IPS-18a (cell line): Measurements from ENCODE around the gene SV2C.
"Not testable (repeated sequence)": the region's sequence is repeated elsewhere in the genome, so short reads cannot be mapped to it uniquely, and the experiment has no call there.

Source experiments
- H3K27ac ChIP-seq: one replicate; pipeline ENCODE4 v1.5.1; 2013; ENCODE audit warnings: low read length
- H3K27me3 ChIP-seq: one replicate; pipeline ENCODE4 v1.6.1; 2013; ENCODE audit warnings: mild to moderate bottlenecking, low read length; ENCODE audit not compliant: control insufficient read depth, insufficient read depth
- H3K36me3 ChIP-seq: one replicate; pipeline ENCODE4 v1.6.1; 2013; ENCODE audit warnings: low read depth, low read length; ENCODE audit not compliant: control insufficient read depth
- H3K4me1 ChIP-seq: one replicate; pipeline ENCODE4 v1.6.1; 2013; ENCODE audit warnings: low read depth, low read length; ENCODE audit not compliant: control insufficient read depth
- H3K4me3 ChIP-seq: one replicate; pipeline ENCODE4 v1.5.1; 2013; ENCODE audit warnings: low read length
- H3K9ac ChIP-seq: one replicate; pipeline ENCODE4 v1.6.1; 2013; ENCODE audit warnings: mild to moderate bottlenecking, low read length, moderate library complexity
- H3K9me3 ChIP-seq: one replicate; pipeline ENCODE4 v1.6.1; 2013; ENCODE audit warnings: low read depth, low read length; ENCODE audit not compliant: control insufficient read depth

Gene SV2C

GRCh38 chr5:76082772-76083554, at the start of gene SV2C:
TSS of gene SV2C (plus strand) at chr5:76083383. CDS start at chr5:76131751, 48,368 bp downstream.
- H3K9me3 ChIP-seq = no peaks in the 10 kb centered on the region
- no peaks in the 10 kb centered on the region for H3K36me3 ChIP-seq
- peak within 1 kb of the TSS; percentile 70 for H3K4me3 ChIP-seq
- peaks cover 92% of the 10 kb centered on the region for H3K27me3 ChIP-seq
- H3K27ac ChIP-seq = no peak within 1 kb of the TSS
- H3K4me1 ChIP-seq = peaks cover 22% of the 10 kb centered on the region
- H3K9ac ChIP-seq = no peak within 1 kb of the TSS

GRCh38 chr5:76037736-76038151, 45.4 kb upstream of the SV2C start:
- not testable (repeated sequence) for H3K9me3 ChIP-seq, H3K36me3 ChIP-seq, H3K4me1 ChIP-seq, H3K9ac ChIP-seq, H3K27ac ChIP-seq, H3K27me3 ChIP-seq
- peak overlapping the region; percentile 56 for H3K4me3 ChIP-seq

GRCh38 chr5:76038212-76038611, 45.0 kb upstream of the SV2C start:
- H3K4me1 ChIP-seq = no peaks in the 10 kb centered on the region
- peak overlapping the region; percentile 56 for H3K4me3 ChIP-seq
- no peaks in the 10 kb centered on the region for H3K36me3 ChIP-seq
- H3K9me3 ChIP-seq = no peaks in the 10 kb centered on the region
- no peaks in the 10 kb centered on the region for H3K27me3 ChIP-seq
- H3K9ac ChIP-seq = no peak overlapping the region
- no peak overlapping the region for H3K27ac ChIP-seq

- H3K4me1 ChIP-seq = no peaks in the 10 kb centered on the region
- no peak overlapping the region for H3K4me3 ChIP-seq
- H3K27me3 ChIP-seq = no peaks in the 10 kb centered on the region
- H3K27ac ChIP-seq = no peak overlapping the region
- H3K36me3 ChIP-seq = no peaks in the 10 kb centered on the region
- no peaks in the 10 kb centered on the region for H3K9me3 ChIP-seq
- H3K9ac ChIP-seq = no peak overlapping the region
Measured at GRCh38 chr5:76040806-76041205, 42.4 kb upstream of the SV2C start.

- Histone ChIP-seq H3K4me1 (no peaks in the 10 kb centered on the region), H3K4me3 (no peak overlapping the region), H3K9ac (no peak overlapping the region), H3K27ac (no peak overlapping the region), H3K36me3 (no peaks in the 10 kb centered on the region), H3K9me3 (no peaks in the 10 kb centered on the region), H3K27me3 (no peaks in the 10 kb centered on the region)
Measured at GRCh38 chr5:76041863-76042262, 41.3 kb upstream of the SV2C start.

- no peaks in the 10 kb centered on the region for H3K4me1 ChIP-seq
Measured at GRCh38 chr5:76046741-76047140, 36.4 kb upstream of the SV2C start.

GRCh38 chr5:76050134-76050533, 33.0 kb upstream of the SV2C start:
- H3K36me3 ChIP-seq = no peaks in the 10 kb centered on the region
- no peaks in the 10 kb centered on the region for H3K9me3 ChIP-seq
- no peak overlapping the region for H3K27ac ChIP-seq
- H3K27me3 ChIP-seq = no peaks in the 10 kb centered on the region
- H3K4me1 ChIP-seq = no peaks in the 10 kb centered on the region
- H3K4me3 ChIP-seq = no peak overlapping the region
- no peak overlapping the region for H3K9ac ChIP-seq

More at GRCh38 chr5:76046741-76047140, 36.4 kb upstream of the SV2C start:
- H3K27me3 ChIP-seq = no peaks in the 10 kb centered on the region
- no peak overlapping the region for H3K27ac ChIP-seq
- no peaks in the 10 kb centered on the region for H3K9me3 ChIP-seq
- no peaks in the 10 kb centered on the region for H3K36me3 ChIP-seq
- H3K4me3 ChIP-seq = no peak overlapping the region
- no peak overlapping the region for H3K9ac ChIP-seq

GRCh38 chr5:76062502-76063041, 20.6 kb upstream of the SV2C start:
- H3K36me3 ChIP-seq = no peaks in the 10 kb centered on the region

GRCh38 chr5:76065258-76065657, 17.9 kb upstream of the SV2C start:
- Histone ChIP-seq H3K27ac (no peak overlapping the region), H3K4me3 (no peak overlapping the region)

More at GRCh38 chr5:76062502-76063041, 20.6 kb upstream of the SV2C start:
- Histone ChIP-seq H3K4me1 (no peaks in the 10 kb centered on the region), H3K9ac (no peak overlapping the region), H3K27me3 (no peaks in the 10 kb centered on the region), H3K4me3 (no peak overlapping the region), H3K27ac (no peak overlapping the region), H3K9me3 (no peaks in the 10 kb centered on the region)

GRCh38 chr5:76069061-76069735, 14.0 kb upstream of the SV2C start:
- no peaks in the 10 kb centered on the region for H3K36me3 ChIP-seq
- no peaks in the 10 kb centered on the region for H3K9me3 ChIP-seq
- H3K4me3 ChIP-seq = no peak overlapping the region
- no peak overlapping the region for H3K27ac ChIP-seq
- no peaks in the 10 kb centered on the region for H3K4me1 ChIP-seq
- no peaks in the 10 kb centered on the region for H3K27me3 ChIP-seq
- H3K9ac ChIP-seq = no peak overlapping the region

More at GRCh38 chr5:76065258-76065657, 17.9 kb upstream of the SV2C start:
- Histone ChIP-seq H3K27me3 (no peaks in the 10 kb centered on the region), H3K9me3 (no peaks in the 10 kb centered on the region), H3K9ac (no peak overlapping the region), H3K4me1 (no peaks in the 10 kb centered on the region), H3K36me3 (no peaks in the 10 kb centered on the region)

- Histone ChIP-seq H3K4me1 (no peaks in the 10 kb centered on the region), H3K27me3 (peaks cover 15% of the 10 kb centered on the region), H3K27ac (no peak overlapping the region), H3K4me3 (no peak overlapping the region), H3K9ac (no peak overlapping the region), H3K9me3 (no peaks in the 10 kb centered on the region), H3K36me3 (no peaks in the 10 kb centered on the region)
Measured at GRCh38 chr5:76074487-76075065, 8.6 kb upstream of the SV2C start.
